Measurements from ENCODE around the gene COX7A1. TPM values are rescaled to one million over a fixed set of nuclear protein-coding genes. Genes with fewer than 3 reads are reported as not detected.

Gene COX7A1
- total RNA-seq, 1 donor from 2014 or later: 0.64 TPM

DNA sequence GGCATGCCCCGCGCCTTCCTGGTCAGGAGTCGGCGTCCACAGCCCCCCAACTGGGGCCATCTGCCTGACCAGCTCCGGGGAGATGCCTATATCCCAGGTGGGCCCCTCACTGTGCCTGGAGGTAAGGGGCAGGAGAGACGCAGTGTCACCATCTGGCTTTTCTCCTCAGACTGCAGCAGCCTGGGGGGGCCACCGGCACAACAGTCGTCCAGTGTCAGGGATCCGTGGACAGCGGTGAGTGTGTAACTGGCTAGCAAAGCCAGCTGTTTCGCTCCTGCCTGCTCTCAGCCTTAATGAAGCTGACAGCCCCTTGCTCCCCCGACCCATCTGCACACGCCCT lies 41.1 kb downstream of the COX7A1 start:
- H3K9ac ChIP-seq (ENCODE audit: low read length): no peak overlapping the region
- no peak overlapping the region for H3K4me3 ChIP-seq (ENCODE audit: insufficient read depth, low read depth, low read length)
- TF ChIP-seq, protein P1, sequence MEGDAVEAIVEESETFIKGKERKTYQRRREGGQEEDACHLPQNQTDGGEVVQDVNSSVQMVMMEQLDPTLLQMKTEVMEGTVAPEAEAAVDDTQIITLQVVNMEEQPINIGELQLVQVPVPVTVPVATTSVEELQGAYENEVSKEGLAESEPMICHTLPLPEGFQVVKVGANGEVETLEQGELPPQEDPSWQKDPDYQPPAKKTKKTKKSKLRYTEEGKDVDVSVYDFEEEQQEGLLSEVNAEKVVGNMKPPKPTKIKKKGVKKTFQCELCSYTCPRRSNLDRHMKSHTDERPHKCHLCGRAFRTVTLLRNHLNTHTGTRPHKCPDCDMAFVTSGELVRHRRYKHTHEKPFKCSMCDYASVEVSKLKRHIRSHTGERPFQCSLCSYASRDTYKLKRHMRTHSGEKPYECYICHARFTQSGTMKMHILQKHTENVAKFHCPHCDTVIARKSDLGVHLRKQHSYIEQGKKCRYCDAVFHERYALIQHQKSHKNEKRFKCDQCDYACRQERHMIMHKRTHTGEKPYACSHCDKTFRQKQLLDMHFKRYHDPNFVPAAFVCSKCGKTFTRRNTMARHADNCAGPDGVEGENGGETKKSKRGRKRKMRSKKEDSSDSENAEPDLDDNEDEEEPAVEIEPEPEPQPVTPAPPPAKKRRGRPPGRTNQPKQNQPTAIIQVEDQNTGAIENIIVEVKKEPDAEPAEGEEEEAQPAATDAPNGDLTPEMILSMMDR (IDR thresholded peaks at IDR 0.05; ENCODE audit: insufficient read depth, low read depth, low read length): no peak
- TF ChIP-seq EZH2 (IDR thresholded peaks at IDR 0.05; ENCODE audit: insufficient read depth, low read length): no peak
- H3K4me3 Mint-ChIP-seq (ENCODE audit: unreplicated experiment): no peak overlapping the region
- no peak overlapping the region for H2AFZ ChIP-seq (ENCODE audit: low read depth, low read length)
- no peak overlapping the region for H3K4me2 ChIP-seq (ENCODE audit: low read length)
- peaks cover 8% of the 10 kb centered on the region for H3K4me1 ChIP-seq (ENCODE audit: insufficient read depth, low read length)
- no peaks in the 10 kb centered on the region for H3K9me3 ChIP-seq (ENCODE audit: insufficient read depth, low read depth, low read length)
- peaks cover 14% of the 10 kb centered on the region for H3K79me2 ChIP-seq (ENCODE audit: insufficient read depth, low read length)
- no peaks in the 10 kb centered on the region for H3K27me3 Mint-ChIP-seq (ENCODE audit: low read depth, unreplicated experiment)
- FAIRE-seq (no peak), DNase-seq (ENCODE audit: low read depth) (no peak)
- H3K27me3 ChIP-seq (ENCODE audit: insufficient read depth, low read length): no peaks in the 10 kb centered on the region
- H3K36me3 Mint-ChIP-seq (ENCODE audit: low read depth, unreplicated experiment): peaks cover 19% of the 10 kb centered on the region
- H3K9me3 Mint-ChIP-seq (ENCODE audit: unreplicated experiment): peaks cover 3% of the 10 kb centered on the region
- peaks cover 6% of the 10 kb centered on the region for H4K20me1 ChIP-seq (ENCODE audit: insufficient read depth, low read length)
- H3K36me3 ChIP-seq (ENCODE audit: insufficient read depth, low read length): no peaks in the 10 kb centered on the region
- peaks cover 6% of the 10 kb centered on the region for H3K4me1 Mint-ChIP-seq (ENCODE audit: low read depth, unreplicated experiment)
- no peak overlapping the region for H3K27ac Mint-ChIP-seq (ENCODE audit: unreplicated experiment)
- H3K27ac ChIP-seq (ENCODE audit: low read depth, low read length): no peak overlapping the region

DNA sequence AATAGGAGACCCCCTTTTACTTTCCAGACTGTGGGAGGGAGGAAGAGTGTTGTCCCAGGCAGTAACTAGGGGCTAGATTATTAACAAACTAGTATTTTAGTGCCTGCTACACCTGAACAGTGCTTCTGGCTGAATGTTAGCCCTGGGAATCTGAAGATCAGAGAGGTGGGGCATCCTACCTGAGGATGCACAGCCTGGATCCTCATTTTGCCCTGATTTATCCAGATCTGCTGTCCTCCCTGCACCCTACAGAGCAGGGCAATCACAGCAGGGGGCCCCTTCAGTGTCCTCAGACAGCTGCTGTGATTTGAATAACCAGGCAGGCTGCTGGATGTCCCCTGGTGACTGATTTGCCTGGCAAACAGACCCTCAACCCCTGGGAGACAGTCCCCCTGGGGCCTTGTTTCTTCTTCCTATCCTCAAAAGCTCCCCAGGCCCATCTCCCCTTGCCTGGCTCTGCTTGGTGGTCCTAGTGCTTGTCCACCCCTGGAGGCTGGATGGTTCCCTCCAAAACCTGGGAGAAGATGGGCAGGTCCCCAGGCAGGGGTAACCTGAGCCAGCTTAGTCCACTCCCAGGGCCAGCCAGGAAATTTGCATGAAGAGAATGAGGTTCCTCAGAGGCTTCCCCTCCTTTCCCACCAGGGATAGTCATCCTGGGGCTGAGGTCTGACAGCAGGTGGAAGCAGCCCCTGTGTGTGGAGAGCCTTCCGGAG lies 41.6 kb downstream of the COX7A1 start, which contains the start of gene OVOL3:
TSS of gene OVOL3 (plus strand) at position 657 of the 713 bp plus-strand sequence. CDS start 60 bp downstream, outside the sequence.
- no peak within 1 kb of the TSS for H2AFZ ChIP-seq (ENCODE audit: low read depth, low read length)
- peaks cover 9% of the 10 kb centered on the region for H3K79me2 ChIP-seq (ENCODE audit: insufficient read depth, low read length)
- no peak within 1 kb of the TSS for H3K4me3 ChIP-seq (ENCODE audit: insufficient read depth, low read depth, low read length)
- Mint-ChIP-seq H3K4me3 (ENCODE audit: unreplicated experiment) (no peak within 1 kb of the TSS), H3K9me3 (ENCODE audit: unreplicated experiment) (peaks cover 3% of the 10 kb centered on the region), H3K27me3 (ENCODE audit: low read depth, unreplicated experiment) (no peaks in the 10 kb centered on the region), H3K36me3 (ENCODE audit: low read depth, unreplicated experiment) (peaks cover 19% of the 10 kb centered on the region), H3K27ac (ENCODE audit: unreplicated experiment) (no peak within 1 kb of the TSS), H3K4me1 (ENCODE audit: low read depth, unreplicated experiment) (peaks cover 2% of the 10 kb centered on the region)
- FAIRE-seq (no peak), DNase-seq (ENCODE audit: low read depth) (no peak)
- no peaks in the 10 kb centered on the region for H3K27me3 ChIP-seq (ENCODE audit: insufficient read depth, low read length)
- no peak for TF ChIP-seq EZH2 (IDR thresholded peaks at IDR 0.05; ENCODE audit: insufficient read depth, low read length)
- H3K9me3 ChIP-seq (ENCODE audit: insufficient read depth, low read depth, low read length): no peaks in the 10 kb centered on the region
- no peak within 1 kb of the TSS for H3K4me2 ChIP-seq (ENCODE audit: low read length)
- no peaks in the 10 kb centered on the region for H3K36me3 ChIP-seq (ENCODE audit: insufficient read depth, low read length)
- no peak within 1 kb of the TSS for H3K27ac ChIP-seq (ENCODE audit: low read depth, low read length)
- no peak within 1 kb of the TSS for H3K9ac ChIP-seq (ENCODE audit: low read length)
- peaks cover 5% of the 10 kb centered on the region for H3K4me1 ChIP-seq (ENCODE audit: insufficient read depth, low read length)
- peaks cover 5% of the 10 kb centered on the region for H4K20me1 ChIP-seq (ENCODE audit: insufficient read depth, low read length)

DNA sequence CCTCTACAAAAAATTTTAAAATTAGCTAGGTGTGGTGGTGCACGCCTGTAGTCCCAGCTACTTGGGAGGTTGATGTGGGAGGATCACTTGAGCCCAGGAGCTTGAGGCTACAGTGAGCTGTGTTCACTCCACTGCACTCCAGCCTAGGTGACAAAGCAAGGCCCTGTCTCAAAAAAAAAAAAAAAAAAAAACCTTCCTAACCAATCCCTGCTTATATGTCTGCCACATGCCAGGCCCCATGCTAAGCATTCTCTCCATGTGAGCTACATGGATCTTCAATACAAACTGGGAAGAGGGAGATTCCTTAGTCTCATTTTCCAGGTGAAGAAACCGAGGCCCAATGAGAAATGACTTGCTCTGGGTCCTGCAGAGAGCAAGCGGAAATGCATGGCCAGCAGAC lies 43.6 kb downstream of the COX7A1 start:
- Mint-ChIP-seq H3K27me3 (ENCODE audit: low read depth, unreplicated experiment) (no peaks in the 10 kb centered on the region), H3K27ac (ENCODE audit: unreplicated experiment) (no peak overlapping the region), H3K4me1 (ENCODE audit: low read depth, unreplicated experiment) (peaks cover 9% of the 10 kb centered on the region), H3K9me3 (ENCODE audit: unreplicated experiment) (peaks cover 3% of the 10 kb centered on the region), H3K36me3 (ENCODE audit: low read depth, unreplicated experiment) (peaks cover 19% of the 10 kb centered on the region), H3K4me3 (ENCODE audit: unreplicated experiment) (no peak overlapping the region)
- Histone ChIP-seq H4K20me1 (ENCODE audit: insufficient read depth, low read length) (peaks cover 5% of the 10 kb centered on the region), H3K27me3 (ENCODE audit: insufficient read depth, low read length) (no peaks in the 10 kb centered on the region), H3K9ac (ENCODE audit: low read length) (no peak overlapping the region), H3K4me3 (ENCODE audit: insufficient read depth, low read depth, low read length) (no peak overlapping the region), H3K27ac (ENCODE audit: low read depth, low read length) (no peak overlapping the region), H3K4me2 (ENCODE audit: low read length) (no peak overlapping the region), H2AFZ (ENCODE audit: low read depth, low read length) (no peak overlapping the region), H3K4me1 (ENCODE audit: insufficient read depth, low read length) (peaks cover 1% of the 10 kb centered on the region), H3K36me3 (ENCODE audit: insufficient read depth, low read length) (peaks cover 3% of the 10 kb centered on the region), H3K79me2 (ENCODE audit: insufficient read depth, low read length) (peaks cover 4% of the 10 kb centered on the region), H3K9me3 (ENCODE audit: insufficient read depth, low read depth, low read length) (no peaks in the 10 kb centered on the region)
- FAIRE-seq (no peak), DNase-seq (ENCODE audit: low read depth) (no peak)
- TF ChIP-seq EZH2 (IDR thresholded peaks at IDR 0.05; ENCODE audit: insufficient read depth, low read length): no peak
- TF ChIP-seq, protein P1 (IDR thresholded peaks at IDR 0.05; ENCODE audit: insufficient read depth, low read depth, low read length): no peak
